Right cardiac atrium (tissue), 5 donors: ENCODE measurements around the gene WNT1. TPM values are rescaled to one million over a fixed set of nuclear protein-coding genes. Genes with fewer than 3 reads are reported as not detected.
A peak's percentile ranks its signal among the peaks of the same experiment; 100 is the strongest.

ENCODE experiments used
- ATAC-seq, 2 donors: fragments of 200-7000 bp; cut with Tn5 transposase; one replicate each; pipeline versions ENCODE4 v1.8.0 to v1.9.1; 2020; ENCODE audit warnings: moderate library complexity in 2 of 2, mild to moderate bottlenecking in 1 of 2
- DNase-seq, 3 donors: peaks; one replicate each; pipeline ENCODE4 v3.0.0-alpha.2; 2020
- H3K27ac ChIP-seq: one replicate; pipeline ENCODE4 v1.5.1; 2013; ENCODE audit warnings: mild to moderate bottlenecking, low read length, control low read depth, moderate library complexity
- H3K27me3 ChIP-seq: one replicate; pipeline ENCODE4 v1.6.1; 2013; ENCODE audit not compliant: control insufficient read depth, insufficient read depth
- H3K4me1 ChIP-seq: one replicate; pipeline ENCODE4 v1.6.1; 2013; ENCODE audit warnings: low read length; ENCODE audit not compliant: control insufficient read depth, insufficient read depth
- H3K4me3 ChIP-seq: one replicate; pipeline ENCODE4 v1.5.1; 2013; ENCODE audit warnings: low read length, control low read depth
- H3K9me3 ChIP-seq: one replicate; pipeline ENCODE4 v1.6.1; 2013; ENCODE audit warnings: low read length; ENCODE audit not compliant: control insufficient read depth
- WGBS: extraction: QIAGEN DNeasy Blood & Tissue Kit; methylation state at CpG from one replicate; pipeline ENCODE4 v1.1.7; 2013; 5-methylcytosine and 5-hydroxymethylcytosine counted together
- intact Hi-C, 4 donors: fragments of 100-400 bp; cut with DNase I; formaldehyde crosslinking; loops; one replicate each; pipeline versions ENCODE4 v1.11.0 to v1.14.0; 2022 to 2023
- polyA plus RNA-seq: library from polyadenylated mRNA; stranded (reverse); fragments of 200-250 nt; gene quantifications from one replicate; pipeline ENCODE4 v1.2.3, GENCODE V29; 2013
- total RNA-seq, 4 donors: library from RNA; stranded (reverse); fragmentation: NEBNext Ultra II Directional; extraction: Animal tissue kit (Norgen Biotek cat#: 25700); gene quantifications; one replicate each; pipeline ENCODE4 v1.2.1, GENCODE V29; 2021
- donor health status: healthy with polysubstance abuse.
- donor health status: DM: no; HTN: yes; CAD: no.
- donor health status: DM: no; HTN: no; CAD: no.
- donor health status: DM: no; HTN: yes; CAD: no; lungs with severe emphysema.
- donor health status: DM: yes; HTN: yes; CAD: no.

Gene WNT1
- total and polyA plus RNA-seq, 5 donors, result not detected

DNA sequence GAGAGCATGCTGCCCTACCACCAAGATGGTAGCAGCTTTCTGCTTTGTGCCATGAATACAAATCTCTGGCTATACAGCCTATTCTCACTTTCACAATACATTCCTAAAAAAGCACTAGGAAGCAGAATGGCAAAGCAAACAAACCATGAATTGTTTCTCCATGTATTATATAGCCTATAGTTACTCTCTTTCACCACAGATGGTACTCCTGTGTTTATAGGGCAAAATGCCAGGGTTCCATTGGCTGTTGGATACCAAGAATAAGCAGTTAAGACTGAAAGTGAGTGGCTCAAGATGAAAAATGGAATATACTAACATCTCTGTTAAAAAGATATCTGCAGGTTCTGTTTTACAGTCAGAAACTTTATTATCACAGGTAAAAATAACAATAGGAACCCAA lies 31.9 kb upstream of the WNT1 start:
- peaks cover 4% of the 10 kb centered on the region for H3K4me1 ChIP-seq
- no peak for ATAC-seq
- no peak overlapping the region for H3K4me3 ChIP-seq
- H3K9me3 ChIP-seq, result no peaks in the 10 kb centered on the region
- H3K27me3 ChIP-seq, result no peaks in the 10 kb centered on the region
- intact Hi-C loops, result no loop called here
- DNase-seq, result no peak
- no peak overlapping the region for H3K27ac ChIP-seq

GRCh38 chr12:48946943-48947342 lies 31.2 kb upstream of the WNT1 start:
- Histone ChIP-seq H3K9me3 (no peaks in the 10 kb centered on the region), H3K27ac (no peak overlapping the region), H3K4me3 (no peak overlapping the region), H3K27me3 (no peaks in the 10 kb centered on the region), H3K4me1 (peaks cover 4% of the 10 kb centered on the region)
- 63% methylated on average over 6 of the region's 6 CpGs for WGBS
- intact Hi-C loops, result no loop called here
- ATAC-seq, result no peak
- no peak for DNase-seq

DNA sequence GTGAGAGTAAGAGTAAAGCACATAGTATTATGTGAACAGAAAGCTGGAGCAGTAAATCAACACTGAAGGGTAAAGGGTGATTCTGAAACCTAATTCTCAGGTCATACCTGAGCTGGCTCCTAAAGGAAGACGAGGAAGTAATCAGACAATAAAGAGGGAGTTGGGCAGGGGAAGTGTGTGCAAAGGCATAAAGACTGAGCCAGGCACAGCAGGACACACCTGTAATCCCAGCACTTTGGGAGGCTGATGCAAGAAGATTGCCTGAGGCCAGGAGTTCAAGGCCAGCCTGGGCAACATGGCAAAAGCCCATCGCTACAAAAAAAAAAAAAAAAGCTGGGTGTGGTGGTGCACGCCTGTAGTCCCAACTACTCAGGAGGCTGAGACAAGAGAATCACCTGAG lies 30.4 kb upstream of the WNT1 start:
- 94% methylated on average over 3 of the region's 3 CpGs for WGBS
- ATAC-seq, result no peak
- no peaks in the 10 kb centered on the region for H3K27me3 ChIP-seq
- H3K4me3 ChIP-seq, result no peak overlapping the region
- DNase-seq, result no peak
- H3K4me1 ChIP-seq, result peaks cover 7% of the 10 kb centered on the region
- no peak overlapping the region for H3K27ac ChIP-seq
- H3K9me3 ChIP-seq, result no peaks in the 10 kb centered on the region
- intact Hi-C loops, result no loop called here

DNA sequence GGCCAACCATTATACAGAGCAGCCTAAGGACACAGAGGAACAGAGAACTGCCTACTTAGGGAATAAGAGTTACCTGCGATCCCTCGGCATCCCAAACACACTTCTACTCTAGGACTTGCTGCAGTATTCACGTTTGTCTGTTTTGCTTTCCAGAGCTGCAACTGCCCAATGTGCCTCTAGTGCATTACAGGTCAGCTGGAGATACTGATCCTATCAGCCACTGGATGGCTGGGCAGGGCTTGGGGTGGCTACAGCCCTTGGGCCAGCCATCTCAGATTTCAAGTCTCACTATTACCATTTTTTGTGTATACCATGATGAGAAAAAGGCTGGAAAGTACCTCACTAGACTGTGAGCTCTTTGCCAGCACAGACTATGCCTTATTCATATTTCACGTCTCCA lies 25.4 kb upstream of the WNT1 start:
- peaks cover 5% of the 10 kb centered on the region for H3K4me1 ChIP-seq
- WGBS, result 87% methylated on average over 4 of the region's 4 CpGs
- intact Hi-C loops, result no loop called here
- H3K27me3 ChIP-seq, result no peaks in the 10 kb centered on the region
- H3K4me3 ChIP-seq, result no peak overlapping the region
- ATAC-seq (no peak), DNase-seq (no peak)
- H3K9me3 ChIP-seq, result no peaks in the 10 kb centered on the region
- H3K27ac ChIP-seq, result no peak overlapping the region

- Histone ChIP-seq H3K4me1 (peaks cover 5% of the 10 kb centered on the region), H3K9me3 (no peaks in the 10 kb centered on the region), H3K27ac (no peak overlapping the region), H3K27me3 (no peaks in the 10 kb centered on the region), H3K4me3 (no peak overlapping the region)
- WGBS, result 96% methylated on average over 3 of the region's 3 CpGs
- no peak for DNase-seq
- no peak for ATAC-seq
- intact Hi-C loops, result no loop called here
These were observed 24.1 kb upstream of the WNT1 start for GRCh38 chr12:48954061-48954460.

- no peak for ATAC-seq
- Histone ChIP-seq H3K27me3 (no peaks in the 10 kb centered on the region), H3K27ac (no peak overlapping the region), H3K4me3 (no peak overlapping the region), H3K9me3 (no peaks in the 10 kb centered on the region), H3K4me1 (peaks cover 5% of the 10 kb centered on the region)
- 75% methylated on average over 3 of the region's 3 CpGs for WGBS
- intact Hi-C loops, result no loop called here
- peak in 1 of 3 donors; percentile 68 for DNase-seq
These were observed 23.2 kb upstream of the WNT1 start for GRCh38 chr12:48954841-48955501.

DNA sequence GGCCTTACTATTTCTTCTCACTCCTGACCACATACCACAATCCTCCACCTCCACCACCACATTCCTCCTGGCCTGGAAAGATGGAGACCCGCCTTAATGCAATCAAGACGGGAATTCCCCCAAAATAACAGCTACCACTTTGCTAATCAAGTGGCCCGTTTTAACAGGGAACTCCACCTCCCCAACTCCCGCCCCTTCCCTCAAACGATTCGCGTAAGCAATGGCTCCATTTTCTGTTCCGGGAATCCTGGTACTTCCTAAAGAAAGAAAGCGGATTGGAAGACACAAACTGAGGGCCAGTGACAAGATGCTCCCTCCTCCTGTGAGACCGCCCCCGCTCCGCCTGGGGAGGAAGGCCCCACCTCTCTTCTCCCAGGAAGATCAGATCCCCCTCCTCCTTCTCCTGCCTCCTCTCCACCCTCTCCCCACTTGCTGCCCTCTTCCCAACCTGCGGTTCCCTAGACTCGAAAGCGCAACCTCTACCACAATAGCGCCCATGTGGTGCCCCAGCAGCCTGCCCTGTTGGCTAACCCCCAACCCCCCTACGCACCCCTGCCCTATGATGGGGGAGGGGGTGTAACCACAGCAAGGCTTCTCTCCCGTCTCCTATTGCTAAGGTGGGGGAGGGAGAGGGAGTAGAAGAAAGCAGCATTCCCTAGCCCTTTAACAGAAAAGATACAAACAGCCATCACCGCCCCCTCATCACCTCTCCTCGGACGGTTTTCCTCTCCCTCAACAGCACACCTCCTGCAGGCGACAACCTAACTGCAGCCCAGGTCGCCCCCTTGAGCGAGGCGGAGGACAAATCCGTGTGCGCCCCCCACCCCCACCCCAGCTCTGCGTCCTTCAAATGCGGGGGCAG lies 21.6 kb upstream of the WNT1 start:
- ATAC-seq (peak; percentile 95 to 96), DNase-seq (peak; percentile 89 to 94 (median 94))
- no peaks in the 10 kb centered on the region for H3K27me3 ChIP-seq
- peaks cover 5% of the 10 kb centered on the region for H3K4me1 ChIP-seq
- intact Hi-C loops, result no loop called here
- H3K4me3 ChIP-seq, result peak overlapping the region; percentile 83
- H3K27ac ChIP-seq, result peak overlapping the region; percentile 72
- H3K9me3 ChIP-seq, result no peaks in the 10 kb centered on the region
- WGBS, result under 1% methylated on average over 29 of the region's 29 CpGs

DNA sequence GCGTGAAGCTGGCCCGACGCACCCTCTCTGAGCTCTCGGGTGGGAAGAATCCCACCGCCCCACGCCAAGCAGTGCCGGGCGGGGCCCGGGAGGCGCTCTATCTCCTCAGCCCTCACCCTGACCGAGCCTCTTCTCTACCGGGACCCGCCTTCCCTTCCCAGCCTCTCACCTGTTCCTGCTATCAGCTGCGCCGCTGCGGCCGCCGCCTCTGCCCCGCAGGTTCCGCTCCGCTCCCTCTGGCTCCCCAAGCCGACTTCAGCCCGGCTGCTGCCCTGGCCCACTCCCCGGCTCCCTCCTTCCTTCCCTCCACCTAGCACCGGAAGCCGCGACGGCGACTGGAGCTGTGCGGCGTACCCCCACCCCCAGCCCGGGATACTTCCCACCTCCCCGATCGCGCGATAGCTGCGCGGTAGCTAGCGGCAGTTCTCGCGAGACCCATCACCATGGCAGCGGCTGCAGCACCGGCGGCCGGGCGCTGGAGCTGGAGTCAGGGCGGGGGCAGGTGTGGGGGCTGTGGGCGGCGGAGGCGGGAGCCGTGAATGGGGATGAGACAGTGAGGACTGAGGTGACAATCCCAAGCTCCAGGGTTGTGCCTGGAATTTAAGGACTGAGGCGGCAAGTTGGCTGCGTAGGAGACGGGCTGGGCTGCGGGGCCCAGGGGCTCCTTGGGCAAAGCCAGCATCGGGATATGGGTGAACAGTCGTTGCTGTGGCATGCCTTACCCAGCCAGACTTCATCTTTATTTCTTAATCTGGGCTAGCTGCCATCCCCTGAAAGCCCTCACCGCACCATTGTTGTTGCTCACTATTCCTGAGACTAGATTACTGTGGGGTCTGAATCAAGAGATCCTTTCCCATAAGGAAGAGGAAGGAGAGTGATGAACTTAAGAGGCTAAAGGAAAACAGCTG lies 20.7 kb upstream of the WNT1 start, which contains the start of gene ARF3:
Gene ARF3 (minus strand): TSS at position 347 of the 908 bp plus-strand sequence. CDS start 16,392 bp downstream, outside the sequence.
- H3K4me3 ChIP-seq, result peak within 1 kb of the TSS; percentile 83
- peak within 1 kb of the TSS; percentile 72 for H3K27ac ChIP-seq
- no peaks in the 10 kb centered on the region for H3K27me3 ChIP-seq
- no peaks in the 10 kb centered on the region for H3K9me3 ChIP-seq
- DNase-seq, result peak; percentile 96 to 98 (median 98)
- under 1% methylated on average over 58 of the region's 58 CpGs for WGBS
- intact Hi-C loops, result no loop called here
- H3K4me1 ChIP-seq, result peaks cover 5% of the 10 kb centered on the region
- peak; percentile 96 for ATAC-seq

DNA sequence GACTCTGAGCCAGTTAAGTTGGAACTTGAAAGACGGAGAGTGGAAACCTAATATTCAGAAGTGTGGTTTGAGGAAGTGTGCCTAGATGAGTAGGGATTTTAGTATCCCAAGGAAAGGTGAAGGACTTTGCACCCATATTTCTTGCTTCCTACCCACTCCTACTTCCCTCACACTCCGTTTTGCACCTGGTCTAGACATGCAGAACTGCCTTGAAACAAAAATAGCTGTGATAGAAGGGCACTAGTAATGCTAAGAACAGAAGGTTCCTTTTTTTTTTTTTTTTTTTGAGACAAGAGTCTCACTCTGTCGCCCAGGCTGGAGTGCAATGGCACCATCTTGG lies 20.1 kb upstream of the WNT1 start:
- no peak for DNase-seq
- 25% methylated on average over 3 of the region's 3 CpGs for WGBS
- Histone ChIP-seq H3K9me3 (no peaks in the 10 kb centered on the region), H3K27me3 (no peaks in the 10 kb centered on the region), H3K4me1 (peaks cover 2% of the 10 kb centered on the region), H3K27ac (no peak overlapping the region), H3K4me3 (peak overlapping the region; percentile 83)
- ATAC-seq, result no peak
- intact Hi-C loops, result no loop called here

DNA sequence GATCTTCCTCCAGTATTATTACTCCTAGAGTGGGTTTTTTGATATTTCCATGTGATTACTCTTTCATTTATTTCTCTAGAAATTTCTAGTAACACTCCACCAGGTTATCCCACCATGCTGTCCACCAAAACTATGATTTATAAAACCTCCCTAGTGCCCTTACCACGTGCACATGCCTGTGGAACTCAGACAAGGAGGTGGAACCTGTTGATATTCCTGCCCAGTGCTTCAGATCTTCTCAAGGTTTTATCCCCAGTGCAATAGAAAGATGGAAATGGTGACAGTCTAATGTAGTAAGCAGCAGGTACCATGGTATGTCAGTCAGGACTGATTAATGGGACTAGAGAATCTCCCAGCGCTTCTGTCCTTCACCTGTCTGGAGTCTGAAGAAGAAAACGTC lies 17.3 kb upstream of the WNT1 start:
- no peaks in the 10 kb centered on the region for H3K27me3 ChIP-seq
- H3K4me3 ChIP-seq, result no peak overlapping the region
- 67% methylated on average over 3 of the region's 3 CpGs for WGBS
- ATAC-seq, result no peak
- intact Hi-C loops, result no loop called here
- no peak overlapping the region for H3K27ac ChIP-seq
- DNase-seq, result no peak
- H3K4me1 ChIP-seq, result peaks cover 2% of the 10 kb centered on the region
- H3K9me3 ChIP-seq, result no peaks in the 10 kb centered on the region

DNA sequence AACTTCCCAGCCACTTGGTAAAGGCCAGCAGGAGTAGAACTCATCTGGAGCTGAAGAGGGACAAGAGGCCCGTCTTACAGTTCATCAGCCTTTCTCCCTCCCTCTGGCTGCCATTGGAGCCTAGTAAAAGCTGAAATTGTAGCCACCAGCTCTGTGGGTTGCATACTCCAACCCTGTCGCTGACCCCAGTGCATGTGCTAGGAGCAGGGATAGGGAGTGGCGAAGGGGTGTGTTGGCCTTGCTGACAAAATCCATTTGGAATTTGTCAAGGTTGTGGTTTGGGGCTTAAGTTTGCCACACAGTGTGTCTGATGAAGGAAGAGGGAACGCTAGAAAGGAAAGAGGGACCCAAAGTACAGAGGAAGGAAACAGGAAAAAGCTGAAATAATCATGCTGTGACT lies 16.8 kb upstream of the WNT1 start:
- intact Hi-C loops, result no loop called here
- Histone ChIP-seq H3K27ac (no peak overlapping the region), H3K9me3 (no peaks in the 10 kb centered on the region), H3K4me3 (no peak overlapping the region), H3K27me3 (no peaks in the 10 kb centered on the region), H3K4me1 (no peaks in the 10 kb centered on the region)
- 49% methylated on average over 4 of the region's 4 CpGs for WGBS
- DNase-seq (no peak), ATAC-seq (no peak)
